Neural progenitor cell (in vitro differentiated cells): ENCODE measurements around the gene AVP. TPM values are rescaled to one million over a fixed set of nuclear protein-coding genes. Genes with fewer than 3 reads are reported as not detected.

Experiments
- DNase-seq: peaks from one replicate; pipeline ENCODE4 v3.0.0-alpha.2; 2016; ENCODE audit warnings: low spot score
- H2AFZ ChIP-seq: fragments of 200-600 bp; sonication (generic); replicated peaks from 2 replicates; pipeline ENCODE4 v1.6.1; 2016; ENCODE audit warnings: antibody characterized with exemption
- H3F3A ChIP-seq: fragments of 200-600 bp; sonication (generic); 2 replicates; pipeline ENCODE4 v1.6.1; 2016; ENCODE audit warnings: antibody characterized with exemption, low read depth
- H3K27ac ChIP-seq: fragments of 200-600 bp; sonication (generic); 2 replicates; pipeline ENCODE4 v1.5.1; 2016; ENCODE audit warnings: mild to moderate bottlenecking
- H3K27me3 ChIP-seq: fragments of 200-600 bp; sonication (generic); 2 replicates; pipeline ENCODE4 v1.6.1; 2016; ENCODE audit warnings: mild to moderate bottlenecking, moderate library complexity
- H3K36me3 ChIP-seq: fragments of 200-600 bp; sonication (generic); 2 replicates; pipeline ENCODE4 v1.5.1; 2016
- H3K4me1 ChIP-seq: fragments of 200-600 bp; sonication (generic); 2 replicates; pipeline ENCODE4 v1.6.1; 2016; ENCODE audit warnings: mixed run types
- H3K4me2 ChIP-seq: fragments of 200-600 bp; sonication (generic); 2 replicates; pipeline ENCODE4 v1.6.1; 2016
- H3K4me3 ChIP-seq: fragments of 200-600 bp; sonication (generic); 2 replicates; pipeline ENCODE4 v1.5.1; 2016
- H3K79me2 ChIP-seq: fragments of 200-600 bp; sonication (generic); 2 replicates; pipeline ENCODE4 v1.6.1; 2016; ENCODE audit warnings: low read depth
- H3K9ac ChIP-seq: fragments of 200-600 bp; sonication (generic); 2 replicates; pipeline ENCODE4 v1.6.1; 2016
- H3K9me3 ChIP-seq: fragments of 200-600 bp; sonication (generic); 2 replicates; pipeline ENCODE4 v1.5.1; 2016; ENCODE audit warnings: low read depth
- H4K20me1 ChIP-seq: fragments of 200-600 bp; sonication (generic); 2 replicates; pipeline ENCODE4 v1.6.1; 2016; ENCODE audit warnings: low read depth
- H3K27ac Mint-ChIP-seq: 3 replicates; pipeline ENCODE4 v1.8.0; 2021; ENCODE audit warnings: mixed read lengths
- H3K27me3 Mint-ChIP-seq: 2 replicates; pipeline ENCODE4 v1.8.0; 2022; ENCODE audit warnings: low read depth, mild to moderate bottlenecking, inconsistent platforms, moderate library complexity, mixed read lengths; ENCODE audit not compliant: insufficient read depth
- H3K36me3 Mint-ChIP-seq: 3 replicates; pipeline ENCODE4 v1.8.0; 2021; ENCODE audit warnings: mixed read lengths
- H3K4me1 Mint-ChIP-seq: 3 replicates; pipeline ENCODE4 v1.8.0; 2021; ENCODE audit warnings: mixed read lengths
- H3K4me3 Mint-ChIP-seq: 3 replicates; pipeline ENCODE4 v1.8.0; 2021; ENCODE audit warnings: mild to moderate bottlenecking, moderate library complexity, mixed read lengths
- H3K9me3 Mint-ChIP-seq: 3 replicates; pipeline ENCODE4 v1.8.0; 2020; ENCODE audit warnings: mixed read lengths
- CTCF ChIP-seq: fragments of 200-600 bp; sonication (generic); IDR thresholded peaks from 2 replicates; pipeline ENCODE4 v1.5.1; 2017; ENCODE audit warnings: antibody characterized with exemption, mild to moderate bottlenecking
- EZH2 ChIP-seq: fragments of 200-600 bp; sonication (generic); IDR thresholded peaks from 2 replicates; pipeline ENCODE4 v1.6.1; 2017; ENCODE audit warnings: antibody characterized with exemption, mild to moderate bottlenecking, moderate library complexity
- EZH2phosphoT487 ChIP-seq: fragments of 200-600 bp; sonication (generic); IDR thresholded peaks from 2 replicates; pipeline ENCODE4 v1.6.1; 2017; ENCODE audit warnings: antibody characterized with exemption
- total RNA-seq: library from RNA; depleted of rRNA; stranded (reverse); fragments of >200 nt; gene quantifications from 2 replicates; pipeline ENCODE4 v1.2.3, GENCODE V29; 2015; ENCODE audit warnings: low replicate concordance

Gene AVP
- total RNA-seq, 1 donor from 2014 or later, result not detected

GRCh38 chr20:3070725-3071124 lies 13.8 kb downstream of the AVP start:
- Histone ChIP-seq H4K20me1 (no peaks in the 10 kb centered on the region), H3K4me1 (no peaks in the 10 kb centered on the region), H3K27ac (no peak overlapping the region), H3K27me3 (peaks cover 48% of the 10 kb centered on the region), H3K79me2 (no peaks in the 10 kb centered on the region), H3F3A (no peaks in the 10 kb centered on the region), H3K36me3 (no peaks in the 10 kb centered on the region), H3K9me3 (no peaks in the 10 kb centered on the region), H2AFZ (no peak overlapping the region), H3K4me3 (no peak overlapping the region), H3K9ac (no peak overlapping the region), H3K4me2 (no peak overlapping the region)
- no peak for DNase-seq
- Mint-ChIP-seq H3K4me1 (peaks cover 12% of the 10 kb centered on the region), H3K4me3 (no peak overlapping the region), H3K27me3 (peaks cover 14% of the 10 kb centered on the region), H3K27ac (no peak overlapping the region), H3K36me3 (no peaks in the 10 kb centered on the region), H3K9me3 (no peaks in the 10 kb centered on the region)
- TF ChIP-seq CTCF (no peak), EZH2phosphoT487 (no peak), EZH2 (no peak)

- H3K27me3 ChIP-seq, result peaks cover 40% of the 10 kb centered on the region
- Mint-ChIP-seq H3K4me1 (peaks cover 12% of the 10 kb centered on the region), H3K4me3 (no peak overlapping the region), H3K36me3 (no peaks in the 10 kb centered on the region), H3K27me3 (peaks cover 14% of the 10 kb centered on the region), H3K9me3 (no peaks in the 10 kb centered on the region), H3K27ac (no peak overlapping the region)
- H3F3A ChIP-seq, result no peaks in the 10 kb centered on the region
- no peak overlapping the region for H2AFZ ChIP-seq
- H3K79me2 ChIP-seq, result no peaks in the 10 kb centered on the region
- H3K4me1 ChIP-seq, result no peaks in the 10 kb centered on the region
- no peaks in the 10 kb centered on the region for H3K9me3 ChIP-seq
- H4K20me1 ChIP-seq, result no peaks in the 10 kb centered on the region
- no peak overlapping the region for H3K9ac ChIP-seq
- no peak overlapping the region for H3K4me3 ChIP-seq
- no peak overlapping the region for H3K4me2 ChIP-seq
- H3K27ac ChIP-seq, result no peak overlapping the region
- DNase-seq, result peak; percentile 23
- TF ChIP-seq CTCF (no peak), EZH2 (no peak), EZH2phosphoT487 (no peak)
- H3K36me3 ChIP-seq, result no peaks in the 10 kb centered on the region
Observed at GRCh38 chr20:3068986-3069900, 15.3 kb downstream of the AVP start.

- DNase-seq, result no peak
- H4K20me1 ChIP-seq, result no peaks in the 10 kb centered on the region
- no peaks in the 10 kb centered on the region for H3K9me3 ChIP-seq
- Mint-ChIP-seq H3K27ac (no peak overlapping the region), H3K9me3 (no peaks in the 10 kb centered on the region), H3K27me3 (peaks cover 12% of the 10 kb centered on the region), H3K4me1 (peaks cover 11% of the 10 kb centered on the region), H3K4me3 (no peak overlapping the region), H3K36me3 (no peaks in the 10 kb centered on the region)
- H3K79me2 ChIP-seq, result no peaks in the 10 kb centered on the region
- H3K9ac ChIP-seq, result no peak overlapping the region
- H3K27me3 ChIP-seq, result peaks cover 28% of the 10 kb centered on the region
- H2AFZ ChIP-seq, result no peak overlapping the region
- H3K36me3 ChIP-seq, result no peaks in the 10 kb centered on the region
- H3F3A ChIP-seq, result no peaks in the 10 kb centered on the region
- H3K27ac ChIP-seq, result no peak overlapping the region
- H3K4me3 ChIP-seq, result no peak overlapping the region
- H3K4me1 ChIP-seq, result no peaks in the 10 kb centered on the region
- H3K4me2 ChIP-seq, result no peak overlapping the region
- TF ChIP-seq EZH2, result no peak
- TF ChIP-seq CTCF, result no peak
- TF ChIP-seq EZH2phosphoT487, result no peak
Observed at GRCh38 chr20:3068075-3068474, 16.4 kb downstream of the AVP start.
